Neuronal stem cell (in vitro differentiated cells): ENCODE results near the gene ESD.

Experiments used
- DNase-seq: peaks from one replicate; pipeline ENCODE4 v3.0.0-alpha.2; 2013; ENCODE audit warnings: low spot score
- H2AFZ ChIP-seq: one replicate; pipeline ENCODE4 v1.6.1; 2013; ENCODE audit warnings: mild to moderate bottlenecking, low read length, inconsistent platforms
- H2AK5ac ChIP-seq: 2 replicates; pipeline ENCODE4 v1.6.1; 2013; ENCODE audit warnings: low read depth, mild to moderate bottlenecking, inconsistent platforms, low read length, moderate library complexity, mixed read lengths
- H2BK120ac ChIP-seq: 2 replicates; pipeline ENCODE4 v1.6.1; 2013; ENCODE audit warnings: low read depth, mild to moderate bottlenecking, inconsistent platforms, low read length, moderate library complexity, mixed read lengths
- H2BK12ac ChIP-seq: one replicate; pipeline ENCODE4 v1.6.1; 2013; ENCODE audit warnings: low read length, inconsistent platforms
- H2BK15ac ChIP-seq: 2 replicates; pipeline ENCODE4 v1.6.1; 2013; ENCODE audit warnings: mild to moderate bottlenecking, low read length, inconsistent platforms, mixed read lengths
- H2BK5ac ChIP-seq: one replicate; pipeline ENCODE4 v1.6.1; 2013; ENCODE audit warnings: inconsistent platforms, mild to moderate bottlenecking, low read length, moderate library complexity
- H3K14ac ChIP-seq: one replicate; pipeline ENCODE4 v1.6.1; 2013; ENCODE audit warnings: low read length, inconsistent platforms
- H3K18ac ChIP-seq: 2 replicates; pipeline ENCODE4 v1.6.1; 2013; ENCODE audit warnings: low read length, inconsistent platforms
- H3K23ac ChIP-seq: 2 replicates; pipeline ENCODE4 v1.6.1; 2013; ENCODE audit warnings: low read depth, mild to moderate bottlenecking, mixed read lengths, low read length, inconsistent platforms; ENCODE audit not compliant: poor library complexity
- H3K27ac ChIP-seq: replicated peaks from 3 replicates; pipeline ENCODE4 v1.5.1; 2013; ENCODE audit warnings: low read length, inconsistent platforms
- H3K27me3 ChIP-seq, 3 experiments: 2 replicates each; pipeline ENCODE4 v1.6.1; 2013; ENCODE audit warnings: low read length in 3 of 3, mild to moderate bottlenecking in 2 of 3, inconsistent platforms in 1 of 3, low read depth in 1 of 3, mixed read lengths in 1 of 3, moderate library complexity in 1 of 3; ENCODE audit not compliant: control insufficient read depth in 3 of 3, insufficient read depth in 3 of 3
- H3K36me3 ChIP-seq, 2 donors: replicated peaks in 1 of 2; 2 replicates each; pipeline ENCODE4 v1.6.1; 2013; ENCODE audit warnings: low read length in 2 of 2; ENCODE audit not compliant: control insufficient read depth in 2 of 2, insufficient read depth in 2 of 2
- H3K4ac ChIP-seq: 2 replicates; pipeline ENCODE4 v1.6.1; 2013; ENCODE audit warnings: inconsistent platforms, mild to moderate bottlenecking, low read length, moderate library complexity
- H3K4me1 ChIP-seq, 2 donors: 1 replicate in 1 of 2; 2 replicates in 1 of 2; pipeline ENCODE4 v1.6.1; 2013; ENCODE audit warnings: low read length in 2 of 2, low read depth in 1 of 2; ENCODE audit not compliant: control insufficient read depth in 2 of 2, insufficient read depth in 1 of 2
- H3K4me2 ChIP-seq: one replicate; pipeline ENCODE4 v1.6.1; 2013; ENCODE audit warnings: mild to moderate bottlenecking, low read length, inconsistent platforms; ENCODE audit not compliant: insufficient read depth, poor library complexity, severe bottlenecking
- H3K4me3 ChIP-seq, 2 donors: 2 replicates each; pipeline ENCODE4 v1.5.1; 2013; ENCODE audit warnings: low read length in 2 of 2, mild to moderate bottlenecking in 2 of 2, inconsistent platforms in 1 of 2, moderate library complexity in 1 of 2
- H3K79me1 ChIP-seq: one replicate; pipeline ENCODE4 v1.6.1; 2013; ENCODE audit warnings: low read depth, mild to moderate bottlenecking, inconsistent platforms, low read length, moderate library complexity
- H3K9ac ChIP-seq: one replicate; pipeline ENCODE4 v1.6.1; 2013; ENCODE audit warnings: mild to moderate bottlenecking, low read depth, low read length, inconsistent platforms; ENCODE audit not compliant: poor library complexity
- H3K9me3 ChIP-seq, 2 donors: replicated peaks in 1 of 2; 2 replicates each; pipeline versions ENCODE3 to v1.6.1; 2013; ENCODE audit warnings: low read length in 2 of 2, mild to moderate bottlenecking in 2 of 2, inconsistent platforms in 1 of 2, low read depth in 1 of 2, mixed read lengths in 1 of 2, moderate library complexity in 1 of 2; ENCODE audit not compliant: control insufficient read depth in 2 of 2, insufficient read depth in 1 of 2
- H4K8ac ChIP-seq: one replicate; pipeline ENCODE4 v1.6.1; 2013; ENCODE audit warnings: low read depth, mild to moderate bottlenecking, inconsistent platforms, low read length, moderate library complexity
- H4K91ac ChIP-seq: one replicate; pipeline ENCODE4 v1.6.1; 2013; ENCODE audit warnings: low read length, low read depth, mild to moderate bottlenecking, inconsistent platforms; ENCODE audit not compliant: poor library complexity
- WGBS, 2 donors: extraction: QIAGEN DNeasy Blood & Tissue Kit; methylation state at CpG; one replicate each; pipeline ENCODE4 v1.1.7; 2013; ENCODE audit warnings: missing lambda C conversion rate in 2 of 2, mixed read lengths in 1 of 2; ENCODE audit not compliant: insufficient read length in 2 of 2, insufficient replicate concordance in 1 of 2; ENCODE audit errors: extremely low coverage in 2 of 2; 5-methylcytosine and 5-hydroxymethylcytosine counted together

Gene ESD

DNA sequence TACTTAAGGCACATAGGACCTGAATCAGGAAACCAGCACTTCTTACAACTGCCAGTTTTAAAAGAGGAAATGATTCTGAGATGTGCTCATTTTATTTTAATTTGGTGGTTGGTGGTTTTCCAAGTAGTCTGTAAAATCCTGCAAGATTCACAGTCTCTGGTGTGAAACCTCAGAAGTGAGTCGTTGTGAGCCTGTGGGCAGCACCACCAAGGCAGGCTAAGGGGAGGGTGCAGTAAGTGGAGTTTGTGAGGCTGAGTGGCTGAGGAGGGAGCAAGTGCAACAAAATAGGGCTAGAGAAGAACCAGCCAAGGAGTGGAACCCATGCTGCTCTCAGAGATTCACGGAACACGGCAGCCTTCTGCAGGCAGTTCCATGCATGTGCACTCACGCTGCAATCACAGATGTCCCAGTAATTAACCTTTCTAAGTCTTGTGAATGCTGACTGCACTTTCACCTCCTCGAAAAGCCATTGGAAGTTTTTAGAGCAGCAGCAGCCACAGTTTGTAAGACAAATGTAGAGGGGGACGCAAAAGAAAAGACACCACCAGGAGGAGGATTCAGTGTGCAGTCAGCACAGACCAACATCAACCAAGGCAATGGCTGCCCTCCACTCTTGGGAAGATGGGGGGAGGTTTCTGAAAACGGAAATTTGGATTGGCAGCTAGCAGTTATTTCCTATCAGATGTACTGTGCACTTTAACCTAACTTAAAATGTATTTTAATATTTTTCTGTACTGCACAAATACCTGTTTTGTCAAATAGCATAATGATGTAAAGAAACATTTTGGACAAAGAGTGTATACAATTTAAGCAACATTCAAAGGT is 44.9 kb downstream of the ESD start:
- no peak overlapping the region for H2BK120ac ChIP-seq
- WGBS, 2 donors: no CpG with 5 or more reads among the region's 7 CpGs

DNA sequence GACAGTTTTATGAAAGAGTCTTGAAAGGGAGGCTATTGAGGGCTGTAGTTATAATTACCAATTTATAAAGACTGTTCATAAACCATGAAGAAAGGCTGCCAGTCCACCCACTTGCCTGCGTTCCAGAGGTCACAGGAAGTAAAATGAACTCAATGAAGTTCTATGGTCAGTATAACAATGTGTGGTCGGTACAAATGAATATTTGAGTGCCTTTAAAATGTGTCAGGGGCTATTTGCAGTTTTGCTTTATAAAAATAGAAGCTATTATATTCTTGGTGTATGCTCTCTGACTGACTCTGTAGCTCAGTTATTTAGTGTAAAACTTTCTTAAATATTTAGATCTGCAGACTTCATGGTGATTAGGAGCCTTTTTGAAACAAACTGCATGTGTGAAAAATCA is 47.0 kb downstream of the ESD start:
- no peak for DNase-seq
- Histone ChIP-seq H3K9me3 (peaks cover 0 to 2% of the 10 kb centered on the region in 2 donors), H3K9ac (no peak overlapping the region), H4K91ac (no peak overlapping the region), H3K4me1 (no peaks in the 10 kb centered on the region), H3K36me3 (peaks cover 0 to 61% of the 10 kb centered on the region in 2 donors), H2BK5ac (no peak overlapping the region), H3K14ac (no peak overlapping the region), H2BK15ac (no peak overlapping the region), H4K8ac (no peak overlapping the region), H3K4ac (no peak overlapping the region), H3K4me2 (no peak overlapping the region), H3K4me3 (no peak overlapping the region), H2AFZ (no peak overlapping the region), H3K18ac (no peak overlapping the region), H3K23ac (no peak overlapping the region), H3K27me3 (no peaks in the 10 kb centered on the region), H2BK12ac (no peak overlapping the region), H2AK5ac (no peak overlapping the region), H3K27ac (no peak overlapping the region), H2BK120ac (no peak overlapping the region), H3K79me1 (no peaks in the 10 kb centered on the region)
- WGBS, 2 donors: no CpG with 5 or more reads among the region's 2 CpGs

More for the DNA sequence above, 44.9 kb downstream of the ESD start:
- H3K36me3 ChIP-seq: peaks cover 0 to 49% of the 10 kb centered on the region in 2 donors
- DNase-seq: no peak
- no peak overlapping the region for H2AFZ ChIP-seq
- H3K18ac ChIP-seq: no peak overlapping the region
- no peak overlapping the region for H3K14ac ChIP-seq
- H2BK5ac ChIP-seq: no peak overlapping the region
- no peak overlapping the region for H2AK5ac ChIP-seq
- no peak overlapping the region for H3K9ac ChIP-seq
- no peaks in the 10 kb centered on the region for H3K9me3 ChIP-seq
- no peaks in the 10 kb centered on the region for H3K4me1 ChIP-seq
- no peaks in the 10 kb centered on the region for H3K79me1 ChIP-seq
- H3K27ac ChIP-seq: no peak overlapping the region
- H3K23ac ChIP-seq: no peak overlapping the region
- no peaks in the 10 kb centered on the region for H3K27me3 ChIP-seq
- no peak overlapping the region for H2BK12ac ChIP-seq
- H4K8ac ChIP-seq: no peak overlapping the region
- no peak overlapping the region for H3K4me2 ChIP-seq
- H3K4ac ChIP-seq: no peak overlapping the region
- no peak overlapping the region for H2BK15ac ChIP-seq
- H3K4me3 ChIP-seq: no peak overlapping the region
- no peak overlapping the region for H4K91ac ChIP-seq

DNA sequence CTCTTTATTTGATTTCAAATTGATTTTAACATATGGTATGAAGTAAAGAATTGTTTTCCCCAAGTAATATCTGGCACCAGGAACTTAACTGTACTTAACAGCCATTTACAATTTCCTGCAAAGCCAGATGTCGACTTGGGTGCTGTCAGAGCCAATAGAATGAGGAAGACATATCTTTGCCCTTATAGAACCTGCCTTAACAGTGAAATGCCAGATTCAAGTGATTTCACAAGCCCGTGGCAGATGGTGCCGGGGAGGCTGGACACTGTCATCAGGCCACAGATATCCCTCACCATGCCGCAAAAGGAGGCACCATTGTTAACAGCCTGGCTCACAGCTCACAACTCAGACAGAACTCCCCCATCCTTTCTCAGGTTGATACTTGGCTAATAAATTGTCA is 48.7 kb downstream of the ESD start:
- H4K8ac ChIP-seq: no peak overlapping the region
- H3K4ac ChIP-seq: no peak overlapping the region
- H4K91ac ChIP-seq: no peak overlapping the region
- H3K27ac ChIP-seq: no peak overlapping the region
- H2BK12ac ChIP-seq: no peak overlapping the region
- no peak overlapping the region for H3K23ac ChIP-seq
- H3K4me1 ChIP-seq: no peaks in the 10 kb centered on the region
- peaks cover 0 to 2% of the 10 kb centered on the region in 2 donors for H3K9me3 ChIP-seq
- H3K4me3 ChIP-seq: no peak overlapping the region
- no peaks in the 10 kb centered on the region for H3K79me1 ChIP-seq
- no peak overlapping the region for H2BK15ac ChIP-seq
- H3K14ac ChIP-seq: no peak overlapping the region
- no CpG with 5 or more reads among the region's 4 CpGs for WGBS, 2 donors
- H3K18ac ChIP-seq: no peak overlapping the region
- H3K36me3 ChIP-seq: peaks cover 0 to 69% of the 10 kb centered on the region in 2 donors
- no peak overlapping the region for H3K4me2 ChIP-seq
- H2AK5ac ChIP-seq: no peak overlapping the region
- no peak overlapping the region for H2AFZ ChIP-seq
- no peak overlapping the region for H2BK5ac ChIP-seq
- no peaks in the 10 kb centered on the region for H3K27me3 ChIP-seq
- H2BK120ac ChIP-seq: no peak overlapping the region
- DNase-seq: no peak
- no peak overlapping the region for H3K9ac ChIP-seq

DNA sequence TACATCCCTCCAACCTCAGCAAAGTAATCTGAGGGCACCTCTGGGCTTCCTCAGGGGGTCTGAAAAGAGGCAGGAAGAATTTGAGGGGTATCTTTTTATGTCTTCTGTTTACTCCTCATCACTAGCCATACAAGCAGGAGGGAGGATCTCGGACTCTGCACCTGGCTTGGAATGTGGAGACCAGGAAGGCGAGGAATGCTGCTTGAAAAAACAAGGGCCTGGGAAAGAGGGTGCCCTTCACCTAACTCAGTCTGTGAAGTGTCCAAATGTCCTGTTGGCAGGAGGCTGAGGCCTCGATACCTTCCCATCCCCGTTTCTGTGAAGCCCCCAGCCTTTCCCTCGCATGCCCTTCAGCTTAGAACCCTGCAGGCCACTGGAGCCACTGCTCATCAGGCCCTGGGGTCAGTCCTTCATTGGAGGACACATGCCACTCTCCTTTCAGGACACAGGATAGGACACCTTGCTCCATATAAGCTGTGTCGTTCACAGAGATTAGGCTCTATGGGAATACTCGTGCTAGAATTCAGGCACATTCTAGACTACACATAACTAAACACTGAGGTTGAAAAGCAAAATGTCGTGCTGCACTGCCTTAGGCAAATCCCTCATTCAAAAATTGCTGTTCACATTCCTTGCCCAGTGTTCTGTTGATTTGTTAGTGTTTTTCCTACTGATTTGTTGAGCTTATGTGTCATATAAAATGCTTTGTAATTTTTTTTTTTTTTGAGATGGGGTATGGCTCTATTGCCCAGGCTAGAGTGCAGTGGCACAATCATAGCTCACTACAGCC is 49.7 kb downstream of the ESD start:
- Histone ChIP-seq H2BK5ac (no peak overlapping the region), H3K27me3 (no peaks in the 10 kb centered on the region), H3K9ac (no peak overlapping the region), H2BK12ac (no peak overlapping the region), H4K91ac (no peak overlapping the region), H2BK120ac (no peak overlapping the region), H2AK5ac (no peak overlapping the region), H3K4me3 (no peak overlapping the region), H3K4me1 (no peaks in the 10 kb centered on the region), H3K79me1 (no peaks in the 10 kb centered on the region), H3K23ac (no peak overlapping the region), H2AFZ (no peak overlapping the region), H3K9me3 (peaks cover 0 to 2% of the 10 kb centered on the region in 2 donors), H3K36me3 (peaks cover 0 to 60% of the 10 kb centered on the region in 2 donors), H3K4ac (no peak overlapping the region), H3K14ac (no peak overlapping the region), H3K27ac (no peak overlapping the region), H3K18ac (peak overlapping the region; percentile 19), H4K8ac (no peak overlapping the region), H3K4me2 (no peak overlapping the region), H2BK15ac (no peak overlapping the region)
- DNase-seq: no peak
- WGBS, 2 donors: no CpG with 5 or more reads among the region's 8 CpGs
